ENCODE results near the gene RTRAF.

Gene RTRAF

GRCh38 chr14:52015411-52016030 is 26.2 kb downstream of the RTRAF start:
- DNase-seq = no peak
- in situ Hi-C loops (cut with MboI; ENCODE audit: low pct_unique_long_range_greater_than_20kb, low sequenced_read_pairs) = no loop called here

- no peak for DNase-seq
- in situ Hi-C loops (cut with MboI; ENCODE audit: low pct_unique_long_range_greater_than_20kb, low sequenced_read_pairs) = no loop called here
Measured at GRCh38 chr14:52018252-52018651, 28.9 kb downstream of the RTRAF start.

DNA sequence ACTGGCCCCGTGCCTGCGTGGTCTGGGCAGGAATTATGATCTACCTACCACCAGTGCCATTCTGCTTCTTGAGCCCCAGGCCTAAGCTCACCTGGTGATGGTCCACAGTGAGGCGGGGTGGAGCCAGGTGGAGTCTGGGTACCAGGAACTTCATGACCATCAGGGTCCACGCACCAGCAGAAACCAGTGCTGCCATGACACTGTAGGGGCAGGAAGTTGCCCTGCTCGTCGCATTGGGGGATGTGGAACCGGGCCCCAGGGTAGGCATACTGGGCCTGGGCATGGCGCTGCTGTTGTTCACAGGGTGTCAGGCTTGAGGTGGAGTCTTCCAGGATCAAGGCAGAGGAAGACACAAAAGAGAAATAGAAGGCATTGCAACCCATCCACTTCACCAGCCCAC is 29.6 kb downstream of the RTRAF start:
- DNase-seq = no peak
- in situ Hi-C loops (cut with MboI; ENCODE audit: low pct_unique_long_range_greater_than_20kb, low sequenced_read_pairs) = no loop called here

- no peak for DNase-seq
- in situ Hi-C loops (cut with MboI; ENCODE audit: low pct_unique_long_range_greater_than_20kb, low sequenced_read_pairs) = no loop called here
Measured at GRCh38 chr14:52020161-52020714, 30.9 kb downstream of the RTRAF start.

- in situ Hi-C loops (cut with MboI; ENCODE audit: low pct_unique_long_range_greater_than_20kb, low sequenced_read_pairs) = no loop called here
- no peak for DNase-seq
Measured at GRCh38 chr14:52020866-52021717, 31.7 kb downstream of the RTRAF start.

DNA sequence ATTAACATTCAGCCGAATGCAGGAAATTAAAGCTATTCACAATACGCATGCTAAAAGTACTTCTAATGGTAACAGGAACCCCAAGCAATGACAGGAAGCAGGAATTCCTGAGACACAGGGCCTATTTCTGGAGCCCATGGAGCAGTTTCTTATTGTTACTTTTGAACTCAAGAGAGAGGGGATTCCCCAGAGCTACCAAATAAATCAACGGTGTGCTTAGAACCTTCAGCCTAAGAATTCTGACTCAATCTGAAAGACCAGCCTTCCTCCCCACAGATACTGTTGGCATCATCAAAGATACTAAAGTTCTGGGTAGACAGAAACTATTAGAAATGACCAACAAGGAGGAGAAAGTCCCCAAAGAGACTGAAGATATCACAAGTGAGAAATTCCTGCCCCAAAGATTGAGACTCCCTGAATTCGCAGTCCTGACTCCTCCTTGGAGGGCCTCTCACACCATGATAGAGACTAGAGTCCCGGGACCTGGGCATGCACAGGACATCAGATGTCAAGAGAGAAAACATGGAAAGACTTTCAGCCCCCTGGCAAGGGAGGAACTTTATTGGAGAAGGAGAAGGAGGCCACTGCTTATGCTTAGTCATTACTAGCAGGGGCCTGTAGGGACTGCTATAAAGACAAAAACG is 32.7 kb downstream of the RTRAF start:
- no peak for DNase-seq
- in situ Hi-C loops (cut with MboI; ENCODE audit: low pct_unique_long_range_greater_than_20kb, low sequenced_read_pairs) = no loop called here

GRCh38 chr14:52023518-52023917 is 34.2 kb downstream of the RTRAF start:
- in situ Hi-C loops (cut with MboI; ENCODE audit: low pct_unique_long_range_greater_than_20kb, low sequenced_read_pairs) = no loop called here
- DNase-seq = no peak

- no peak for DNase-seq
- in situ Hi-C loops (cut with MboI; ENCODE audit: low pct_unique_long_range_greater_than_20kb, low sequenced_read_pairs) = no loop called here
Measured at GRCh38 chr14:52025310-52025709, 36.0 kb downstream of the RTRAF start.

DNA sequence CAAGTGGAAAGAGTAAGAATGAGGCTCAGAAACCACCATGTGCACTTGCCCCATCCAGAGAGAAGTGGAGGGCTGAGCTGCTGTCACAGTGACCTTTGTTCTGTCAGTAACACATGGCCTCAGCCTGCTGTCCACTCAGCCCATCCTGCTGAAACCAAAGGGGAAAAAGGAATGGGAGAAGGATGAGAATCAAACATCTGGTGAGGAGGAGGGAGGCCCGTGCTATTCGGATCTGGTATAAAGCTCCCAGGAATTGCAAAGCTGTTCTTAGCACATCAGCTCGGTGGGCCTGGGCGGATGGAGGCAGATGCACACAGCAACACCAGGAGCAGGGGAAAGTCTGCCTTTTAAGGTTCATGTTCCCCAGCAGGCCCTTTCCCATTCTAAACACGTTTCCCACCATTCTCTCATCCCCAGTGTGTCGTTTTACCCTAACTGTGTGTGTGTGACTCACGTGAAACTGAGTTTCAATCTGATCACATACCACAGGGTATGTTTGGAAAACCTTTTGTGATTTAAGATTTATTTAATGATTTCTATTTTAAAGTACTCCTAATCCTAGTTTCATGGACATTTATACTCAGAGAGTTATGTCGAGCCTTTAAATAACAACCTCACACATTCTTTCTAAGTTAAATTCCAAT is 36.8 kb downstream of the RTRAF start:
- in situ Hi-C loops (cut with MboI; ENCODE audit: low pct_unique_long_range_greater_than_20kb, low sequenced_read_pairs) = no loop called here
- no peak for DNase-seq

- DNase-seq = no peak
- in situ Hi-C loops (cut with MboI; ENCODE audit: low pct_unique_long_range_greater_than_20kb, low sequenced_read_pairs) = no loop called here
Measured at GRCh38 chr14:52026901-52027300, 37.6 kb downstream of the RTRAF start.

DNA sequence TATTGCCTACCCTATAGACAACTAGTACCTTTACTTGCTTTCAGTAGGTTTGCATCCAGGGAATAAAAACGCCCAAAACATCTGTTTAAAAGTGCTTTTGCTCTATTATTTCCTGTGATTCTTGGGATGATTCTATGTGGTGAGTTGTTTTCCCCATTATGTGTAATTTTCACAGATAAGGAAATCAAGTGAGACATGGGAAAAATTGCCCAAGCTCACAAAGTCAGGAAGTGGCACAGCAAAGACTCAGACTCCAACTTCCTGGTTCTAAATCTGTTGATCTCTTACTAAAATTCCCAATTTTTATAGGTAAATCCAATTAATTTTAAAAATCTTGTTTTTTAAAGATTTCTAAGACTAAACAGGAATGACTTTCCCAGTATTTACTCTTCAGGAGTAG is 40.5 kb downstream of the RTRAF start:
- in situ Hi-C loops (cut with MboI; ENCODE audit: low pct_unique_long_range_greater_than_20kb, low sequenced_read_pairs) = no loop called here

DNA sequence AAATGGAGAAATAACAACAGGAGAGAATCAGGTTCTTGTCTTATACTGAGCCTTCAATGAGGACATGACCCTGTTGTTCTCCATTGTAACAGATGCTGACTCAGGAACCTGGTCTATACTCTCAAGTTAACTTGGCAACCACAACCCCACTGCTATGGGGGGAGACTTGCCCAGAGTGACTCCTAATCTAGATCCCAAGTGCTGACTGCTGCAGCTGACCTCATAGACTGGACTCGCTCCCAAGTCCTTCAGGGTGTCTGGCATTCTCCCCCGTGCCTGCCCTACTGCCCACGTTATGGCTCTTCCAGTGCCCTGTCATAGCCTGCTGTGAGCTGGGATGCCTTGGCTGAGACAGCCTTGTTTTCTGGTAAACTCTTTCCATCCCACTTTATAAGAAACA is 42.4 kb downstream of the RTRAF start:
- in situ Hi-C loops (cut with MboI; ENCODE audit: low pct_unique_long_range_greater_than_20kb, low sequenced_read_pairs) = no loop called here
- DNase-seq = no peak

More for the DNA sequence above, 40.5 kb downstream of the RTRAF start:
- DNase-seq = no peak

GRCh38 chr14:52032204-52032801 is 43.0 kb downstream of the RTRAF start:
- in situ Hi-C loops (cut with MboI; ENCODE audit: low pct_unique_long_range_greater_than_20kb, low sequenced_read_pairs) = no loop called here
- no peak for DNase-seq

- in situ Hi-C loops (cut with MboI; ENCODE audit: low pct_unique_long_range_greater_than_20kb, low sequenced_read_pairs) = no loop called here
- DNase-seq = no peak
Measured at GRCh38 chr14:52033101-52033642, 43.8 kb downstream of the RTRAF start.

DNA sequence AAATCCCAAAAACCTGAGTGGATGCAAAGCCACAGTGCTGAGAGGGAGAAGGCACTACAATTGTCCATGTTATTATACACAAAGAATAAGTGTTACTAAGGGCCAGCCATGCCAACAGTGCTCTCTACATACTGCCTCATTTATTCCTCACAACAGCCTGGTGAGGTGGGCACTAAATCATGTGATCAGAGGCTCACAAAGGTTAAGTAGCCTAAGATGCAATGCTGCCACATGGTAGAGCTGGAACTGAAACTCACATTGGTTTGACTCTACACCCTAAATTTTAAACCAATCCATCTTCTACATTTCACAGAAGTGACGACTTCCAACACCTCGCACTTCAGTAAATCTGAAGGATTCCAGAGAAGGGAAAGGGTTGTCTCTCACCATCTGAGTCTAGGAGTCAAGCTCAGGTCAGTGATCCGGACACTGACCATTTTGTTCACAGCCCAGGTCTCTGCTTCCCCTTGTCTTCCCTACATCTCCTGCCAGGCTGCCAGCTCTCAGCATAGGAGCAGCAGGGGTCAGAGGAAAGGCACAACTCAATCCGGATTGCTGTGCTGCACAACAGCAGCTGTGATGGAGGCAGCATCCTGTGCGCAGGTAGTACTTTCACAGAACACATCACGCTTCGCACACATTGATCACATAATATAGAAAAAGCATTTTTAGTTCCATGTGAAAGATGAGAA is 49.9 kb downstream of the RTRAF start:
- DNase-seq = no peak
- in situ Hi-C loops (cut with MboI; ENCODE audit: low pct_unique_long_range_greater_than_20kb, low sequenced_read_pairs) = no loop called here

DNA sequence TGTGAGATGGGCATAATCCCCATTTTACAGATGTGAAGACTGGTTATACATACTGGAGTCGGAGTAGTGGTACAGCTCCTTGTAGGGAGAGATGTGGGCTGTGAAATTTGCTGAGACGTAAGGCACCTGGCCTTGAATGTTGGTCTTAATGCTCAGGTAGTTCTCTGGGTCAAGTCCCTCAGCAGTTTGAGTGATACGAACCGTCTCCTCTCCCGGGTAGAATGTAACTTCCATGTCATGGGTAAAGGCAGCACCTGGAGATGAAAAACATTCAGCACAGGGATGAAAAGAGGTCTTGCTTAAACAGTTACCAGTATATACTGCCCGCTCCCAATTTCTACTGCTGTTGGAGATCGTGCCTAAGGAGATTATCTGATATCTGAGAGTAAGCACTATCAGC is 51.3 kb downstream of the RTRAF start:
- in situ Hi-C loops (cut with MboI; ENCODE audit: low pct_unique_long_range_greater_than_20kb, low sequenced_read_pairs) = no loop called here
- no peak for DNase-seq

DNA sequence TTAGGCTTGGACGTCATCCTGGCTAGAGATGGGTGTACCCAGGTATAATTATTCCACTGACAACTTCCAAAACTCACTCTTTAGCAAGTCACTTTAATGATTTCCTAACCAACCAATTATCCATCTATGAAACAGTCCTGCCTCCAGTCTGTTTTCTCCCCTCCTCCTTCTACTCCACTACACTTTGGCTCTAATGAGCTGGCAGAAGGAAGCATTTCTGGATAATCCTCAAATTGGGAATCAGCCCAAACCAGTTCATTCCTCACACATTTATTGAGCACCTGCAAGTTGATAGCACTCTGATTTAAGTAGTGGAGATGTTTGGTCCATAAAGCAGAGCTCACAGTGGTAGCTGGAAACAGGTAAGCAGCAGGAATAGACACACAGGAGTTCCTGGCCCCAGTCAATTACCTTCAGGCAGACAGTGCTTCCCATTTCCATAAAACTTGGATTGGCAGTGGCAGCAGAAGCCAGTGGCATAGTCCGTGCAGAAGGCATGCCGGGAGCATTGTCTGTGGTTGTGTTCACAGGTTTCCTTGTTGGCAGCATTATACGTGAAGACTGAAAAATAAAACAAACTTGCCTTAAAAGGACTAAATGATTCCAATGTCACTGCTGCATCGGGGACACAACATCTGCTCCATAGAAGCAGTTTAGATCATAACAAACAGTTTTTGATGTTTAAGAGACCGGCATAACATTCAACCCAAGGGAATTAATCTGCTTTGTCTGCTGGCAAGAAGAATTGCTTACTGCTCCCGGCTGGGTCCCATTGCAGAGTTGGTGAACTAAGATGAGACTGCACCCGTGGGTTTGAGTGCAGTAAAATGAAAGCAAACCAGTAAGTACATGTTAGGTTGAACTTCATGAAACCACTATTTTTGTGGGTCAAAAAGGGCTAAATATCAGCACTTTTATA is 53.3 kb downstream of the RTRAF start:
- in situ Hi-C loops (cut with MboI; ENCODE audit: low pct_unique_long_range_greater_than_20kb, low sequenced_read_pairs) = no loop called here
- DNase-seq = no peak
